GM18517 (cell line): ENCODE results near the gene GNAI3.

Experiments
- ATAC-seq: cut with Tn5 transposase; IDR thresholded peaks from one replicate; pipeline ENCODE4 v1.9.1; 2021; ENCODE audit warnings: mild to moderate bottlenecking, moderate library complexity; ENCODE audit not compliant: unreplicated experiment

Gene GNAI3

GRCh38 chr1:109622137-109622892 lies 73.9 kb downstream of the GNAI3 start:
- ATAC-seq: no peak

- ATAC-seq: no peak
These were observed 74.5 kb downstream of the GNAI3 start for GRCh38 chr1:109622895-109623294.

GRCh38 chr1:109623601-109624161 lies 75.3 kb downstream of the GNAI3 start:
- no peak for ATAC-seq

- ATAC-seq: no peak
These were observed 76.0 kb downstream of the GNAI3 start for GRCh38 chr1:109624201-109625010.

GRCh38 chr1:109625176-109625575 lies 76.8 kb downstream of the GNAI3 start:
- no peak for ATAC-seq

GRCh38 chr1:109625601-109626560 lies 77.5 kb downstream of the GNAI3 start:
- ATAC-seq: no peak

- ATAC-seq: no peak
These were observed 78.4 kb downstream of the GNAI3 start for GRCh38 chr1:109626682-109627408.

GRCh38 chr1:109627692-109628399 lies 79.4 kb downstream of the GNAI3 start:
- ATAC-seq: no peak

- no peak for ATAC-seq
These were observed 80.3 kb downstream of the GNAI3 start for GRCh38 chr1:109628540-109629321.

GRCh38 chr1:109629372-109630030 lies 81.1 kb downstream of the GNAI3 start:
- ATAC-seq: no peak

GRCh38 chr1:109630081-109630897 lies 81.9 kb downstream of the GNAI3 start:
- ATAC-seq: no peak

- ATAC-seq: no peak
These were observed 82.6 kb downstream of the GNAI3 start for GRCh38 chr1:109630898-109631512.

- no peak for ATAC-seq
These were observed 83.4 kb downstream of the GNAI3 start for GRCh38 chr1:109631513-109632505.

GRCh38 chr1:109632671-109633346 lies 84.4 kb downstream of the GNAI3 start:
- no peak for ATAC-seq

GRCh38 chr1:109634292-109634691 lies 85.9 kb downstream of the GNAI3 start:
- no peak for ATAC-seq
